BLaER1 (cell line): ENCODE measurements around the gene EIF3F.

ENCODE experiments used
- H3K27ac ChIP-seq: shearing (Covaris generic); formaldehyde crosslinking; 2 replicates; pipeline ENCODE4 v1.8.1; 2022
- H3K27me3 ChIP-seq: shearing (Covaris generic); formaldehyde crosslinking; 2 replicates; pipeline ENCODE4 v1.8.1; 2022
- H3K36me3 ChIP-seq: shearing (Covaris generic); formaldehyde crosslinking; 2 replicates; pipeline ENCODE4 v1.8.1; 2022
- H3K4me1 ChIP-seq: shearing (Covaris generic); formaldehyde crosslinking; 2 replicates; pipeline ENCODE4 v1.8.1; 2022
- H3K4me2 ChIP-seq: shearing (Covaris generic); formaldehyde crosslinking; 2 replicates; pipeline ENCODE4 v1.8.1; 2022
- H3K4me3 ChIP-seq: shearing (Covaris generic); formaldehyde crosslinking; 2 replicates; pipeline ENCODE4 v1.8.1; 2022
- H3K9ac ChIP-seq: shearing (Covaris generic); formaldehyde crosslinking; 2 replicates; pipeline ENCODE4 v1.8.1; 2022
- H3K9me3 ChIP-seq: shearing (Covaris generic); formaldehyde crosslinking; 2 replicates; pipeline ENCODE4 v1.8.1; 2022
- H4K20me1 ChIP-seq: shearing (Covaris generic); formaldehyde crosslinking; 2 replicates; pipeline ENCODE4 v1.8.1; 2022
- Cebpa-rat ChIP-seq: shearing (Covaris generic); IDR thresholded peaks from 2 replicates; pipeline ENCODE4 v1.8.1; 2022

EIF3F gene

GRCh38 chr11:7967826-7968225 is 19.3 kb upstream of the EIF3F start:
- Histone ChIP-seq H3K9me3 (peaks cover 6% of the 10 kb centered on the region; the same call in 1 of the 2 replicates), H3K4me3 (no peak overlapping the region), H4K20me1 (no peaks in the 10 kb centered on the region), H3K27ac (no peak overlapping the region), H3K9ac (no peak overlapping the region), H3K4me2 (no peak overlapping the region), H3K36me3 (no peaks in the 10 kb centered on the region), H3K4me1 (peaks cover 14% of the 10 kb centered on the region), H3K27me3 (no peaks in the 10 kb centered on the region)
- TF ChIP-seq Cebpa-rat: no peak

- Histone ChIP-seq H3K4me1 (peaks cover 11% of the 10 kb centered on the region), H3K27me3 (no peaks in the 10 kb centered on the region), H4K20me1 (no peaks in the 10 kb centered on the region), H3K27ac (no peak overlapping the region), H3K4me3 (no peak overlapping the region), H3K9me3 (no peaks in the 10 kb centered on the region), H3K4me2 (no peak overlapping the region), H3K36me3 (no peaks in the 10 kb centered on the region), H3K9ac (no peak overlapping the region)
- TF ChIP-seq Cebpa-rat: no peak
Observed at GRCh38 chr11:7968686-7969085, 18.5 kb upstream of the EIF3F start.

- Histone ChIP-seq H4K20me1 (no peaks in the 10 kb centered on the region), H3K4me2 (no peak overlapping the region), H3K4me1 (no peaks in the 10 kb centered on the region), H3K36me3 (no peaks in the 10 kb centered on the region), H3K27ac (no peak overlapping the region), H3K9me3 (no peaks in the 10 kb centered on the region), H3K27me3 (no peaks in the 10 kb centered on the region), H3K9ac (no peak overlapping the region), H3K4me3 (no peak overlapping the region)
- no peak for TF ChIP-seq Cebpa-rat
Observed at GRCh38 chr11:7969756-7970646, 17.1 kb upstream of the EIF3F start.

DNA sequence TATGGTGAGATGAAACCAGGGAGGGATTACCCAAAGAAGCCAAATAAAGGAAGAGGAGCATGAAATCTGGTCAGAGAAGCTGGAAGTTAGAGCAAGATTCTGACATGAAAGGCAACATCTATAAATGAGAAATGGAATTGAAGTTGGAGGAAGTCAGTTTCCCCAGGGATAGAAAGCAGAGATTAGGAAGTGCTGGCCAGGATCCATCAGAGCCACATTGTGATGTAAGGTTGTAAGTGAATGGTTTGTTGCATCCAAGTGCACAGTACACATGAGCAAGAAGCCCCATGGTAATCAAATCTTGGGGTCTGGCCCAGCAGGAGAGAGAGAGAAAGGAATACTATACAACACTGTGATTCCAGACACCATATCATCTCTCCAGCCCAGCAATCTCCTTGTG is 15.3 kb upstream of the EIF3F start:
- H3K4me1 ChIP-seq: no peaks in the 10 kb centered on the region
- TF ChIP-seq Cebpa-rat: no peak
- H3K4me2 ChIP-seq: no peak overlapping the region
- H3K27ac ChIP-seq: no peak overlapping the region
- H4K20me1 ChIP-seq: no peaks in the 10 kb centered on the region
- no peak overlapping the region for H3K4me3 ChIP-seq
- H3K27me3 ChIP-seq: no peaks in the 10 kb centered on the region
- H3K9me3 ChIP-seq: no peaks in the 10 kb centered on the region
- H3K9ac ChIP-seq: no peak overlapping the region
- H3K36me3 ChIP-seq: no peaks in the 10 kb centered on the region

DNA sequence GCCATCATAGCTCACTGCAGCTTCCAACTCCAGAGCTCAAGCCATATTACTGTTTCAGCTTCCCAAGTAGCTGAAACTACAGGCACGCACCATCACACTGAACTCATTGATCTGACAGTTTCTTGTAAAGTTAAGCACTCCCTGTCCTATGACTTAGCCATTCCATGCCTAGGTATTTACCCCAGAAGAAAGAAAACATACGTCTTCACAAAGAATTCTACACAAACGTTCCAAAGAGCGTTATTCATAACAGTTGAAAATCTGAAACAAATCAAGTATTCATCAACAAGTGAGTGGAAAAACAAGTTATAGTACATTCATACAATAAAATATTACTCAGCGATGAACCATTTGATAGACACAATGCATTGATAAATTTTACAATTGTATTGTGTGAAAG is 14.1 kb upstream of the EIF3F start:
- Histone ChIP-seq H3K4me1 (no peaks in the 10 kb centered on the region), H3K27ac (no peak overlapping the region), H3K36me3 (no peaks in the 10 kb centered on the region), H3K9ac (no peak overlapping the region), H4K20me1 (no peaks in the 10 kb centered on the region), H3K27me3 (no peaks in the 10 kb centered on the region), H3K9me3 (no peaks in the 10 kb centered on the region), H3K4me3 (no peak overlapping the region), H3K4me2 (no peak overlapping the region)
- no peak for TF ChIP-seq Cebpa-rat

DNA sequence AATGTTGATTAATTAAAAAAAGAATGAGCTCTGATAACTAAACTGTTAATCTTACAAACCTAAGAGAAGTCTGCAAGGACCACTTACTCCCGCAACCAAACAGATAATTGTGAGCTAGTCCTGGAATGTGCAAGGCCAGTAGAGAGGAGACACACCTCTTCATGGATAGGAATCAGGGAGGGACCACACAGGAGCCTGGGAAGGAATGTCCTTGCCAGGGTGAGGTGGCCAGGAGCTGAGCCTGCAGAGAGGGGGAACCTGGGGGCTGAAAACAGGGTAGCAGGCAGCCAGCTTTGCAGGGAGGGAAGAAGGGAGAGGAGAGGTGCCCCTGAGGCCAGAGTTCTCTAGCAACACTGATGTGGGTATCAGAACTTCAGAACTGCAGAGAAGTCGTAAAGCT is 12.5 kb upstream of the EIF3F start:
- Histone ChIP-seq H3K27ac (no peak overlapping the region), H3K36me3 (no peaks in the 10 kb centered on the region), H4K20me1 (no peaks in the 10 kb centered on the region), H3K27me3 (no peaks in the 10 kb centered on the region), H3K9me3 (no peaks in the 10 kb centered on the region), H3K9ac (no peak overlapping the region), H3K4me3 (no peak overlapping the region), H3K4me2 (no peak overlapping the region), H3K4me1 (no peaks in the 10 kb centered on the region)
- no peak for TF ChIP-seq Cebpa-rat

DNA sequence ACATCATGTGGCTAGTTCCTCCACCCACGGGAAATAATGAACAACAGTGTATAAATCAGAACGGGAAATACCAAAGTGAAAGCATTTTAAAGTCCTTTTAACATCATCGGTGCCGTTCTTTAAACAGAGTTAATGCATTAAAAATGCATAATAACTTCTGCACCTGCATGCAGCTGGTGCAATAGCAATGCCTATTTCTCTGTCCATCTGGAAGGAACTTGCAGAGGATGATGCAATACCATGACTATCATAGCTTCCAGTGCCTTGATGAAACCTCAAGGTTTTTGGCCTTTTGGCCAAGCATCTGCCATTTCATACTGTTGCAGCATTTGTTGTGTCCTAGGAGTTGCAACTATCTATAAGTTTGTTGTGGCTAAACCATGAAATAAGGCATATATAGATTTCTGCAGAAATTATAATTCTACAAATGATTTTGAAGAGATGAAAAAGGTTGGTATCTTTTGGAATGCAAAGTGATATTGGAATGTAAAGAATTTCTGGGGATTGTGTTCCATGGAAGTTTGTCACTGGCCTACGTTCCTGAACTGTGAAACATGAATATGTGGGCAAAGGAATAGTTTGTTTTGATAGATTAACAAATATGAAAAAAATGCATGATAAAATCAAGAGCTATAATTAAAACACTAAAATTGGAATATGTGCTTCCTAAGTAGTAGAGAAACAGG is 9.8 kb upstream of the EIF3F start:
- H4K20me1 ChIP-seq: no peaks in the 10 kb centered on the region
- H3K4me1 ChIP-seq: no peaks in the 10 kb centered on the region
- H3K36me3 ChIP-seq: no peaks in the 10 kb centered on the region
- H3K4me3 ChIP-seq: no peak overlapping the region
- no peak overlapping the region for H3K27ac ChIP-seq
- TF ChIP-seq Cebpa-rat: peak; percentile 50; the same call in 1 of the 2 replicates
- no peak overlapping the region for H3K4me2 ChIP-seq
- no peaks in the 10 kb centered on the region for H3K27me3 ChIP-seq
- no peak overlapping the region for H3K9ac ChIP-seq
- H3K9me3 ChIP-seq: no peaks in the 10 kb centered on the region

DNA sequence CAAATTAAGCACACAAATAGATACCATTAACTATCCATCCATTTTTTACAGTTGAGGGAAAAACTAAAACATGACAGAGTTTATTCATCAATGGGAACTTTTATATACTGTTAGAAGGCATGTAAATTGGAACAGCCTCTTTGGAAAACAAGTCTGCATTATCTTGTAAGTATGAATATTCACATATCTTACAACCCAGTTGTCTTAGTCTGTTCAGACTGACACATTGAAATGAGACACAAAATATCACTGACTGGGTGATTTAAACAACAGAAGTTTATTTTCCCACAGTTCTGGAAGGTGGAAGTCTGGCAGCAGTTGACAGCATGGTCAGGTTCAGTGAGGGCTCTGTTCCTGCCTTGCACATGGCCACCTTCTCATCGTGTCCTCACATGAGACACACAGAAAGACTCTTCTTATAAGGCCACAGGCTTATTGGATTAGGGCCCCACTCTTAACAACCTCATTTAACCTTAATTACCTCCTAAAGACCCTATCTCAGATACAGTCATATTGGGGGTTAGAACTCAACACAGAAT is 5.4 kb upstream of the EIF3F start:
- Histone ChIP-seq H3K4me2 (no peak overlapping the region), H3K9ac (no peak overlapping the region), H3K27me3 (no peaks in the 10 kb centered on the region), H4K20me1 (no peaks in the 10 kb centered on the region), H3K36me3 (no peaks in the 10 kb centered on the region), H3K4me1 (peaks cover 13% of the 10 kb centered on the region), H3K27ac (no peak overlapping the region), H3K9me3 (no peaks in the 10 kb centered on the region), H3K4me3 (no peak overlapping the region)
- TF ChIP-seq Cebpa-rat: no peak

- Histone ChIP-seq H3K27me3 (no peaks in the 10 kb centered on the region), H3K4me3 (no peak overlapping the region), H3K9ac (no peak overlapping the region), H4K20me1 (peaks cover 2% of the 10 kb centered on the region; the same call in 1 of the 2 replicates), H3K27ac (no peak overlapping the region), H3K9me3 (no peaks in the 10 kb centered on the region), H3K4me2 (no peak overlapping the region), H3K4me1 (peaks cover 13% of the 10 kb centered on the region), H3K36me3 (no peaks in the 10 kb centered on the region)
- no peak for TF ChIP-seq Cebpa-rat
Observed at GRCh38 chr11:7982582-7983119, 4.5 kb upstream of the EIF3F start.
